SK-N-MC (cell line): Measurements from ENCODE around the gene TMEM87B.

Experiments used
- EZH2 ChIP-seq: fragments of 200-600 bp; sonication (generic); IDR thresholded peaks from one replicate; pipeline ENCODE4 v1.6.1; 2017; ENCODE audit warnings: antibody characterized with exemption
- POLR2AphosphoS5 ChIP-seq: IDR thresholded peaks from 2 replicates; pipeline ENCODE4 v1.6.1; 2012; ENCODE audit warnings: mild to moderate bottlenecking, low read depth, low read length, borderline replicate concordance

GRCh38 chr2:112021781-112022231, 33.3 kb upstream of the TMEM87B start:
- no peak for TF ChIP-seq EZH2
- no peak for TF ChIP-seq POLR2AphosphoS5
